Measurements from ENCODE around the gene BTLA.

- TF ChIP-seq CTCF (IDR thresholded peaks at IDR 0.05; ENCODE audit: low read length) (no peak), EZH2 (optimal IDR thresholded peaks at IDR 0.05; ENCODE audit: low read depth, low read length) (no peak)
Observed at GRCh38 chr3:112416391-112417212, 82.7 kb downstream of the BTLA start.
